Measurements from ENCODE around the gene CASD1.

GRCh38 chr7:94514917-94515316 lies 5.3 kb downstream of the CASD1 start:
- TF ChIP-seq CTCF (IDR thresholded peaks at IDR 0.05; ENCODE audit: low read depth, low read length, poor library complexity, severe bottlenecking) (no peak), EZH2phosphoT487 (IDR thresholded peaks at IDR 0.05; ENCODE audit: borderline replicate concordance, low read length) (no peak)
